GM12892 (cell line): ENCODE measurements around the gene TULP4.

Experiments used
- POLR2A ChIP-seq: IDR thresholded peaks from 2 replicates; pipeline ENCODE4 v1.6.1; 2011; ENCODE audit warnings: low read depth, low read length, control low read depth
- TAF1 ChIP-seq: IDR thresholded peaks from 2 replicates; pipeline ENCODE4 v1.6.1; 2011; ENCODE audit warnings: low read depth, mild to moderate bottlenecking, control low read depth, low read length, borderline replicate concordance

DNA sequence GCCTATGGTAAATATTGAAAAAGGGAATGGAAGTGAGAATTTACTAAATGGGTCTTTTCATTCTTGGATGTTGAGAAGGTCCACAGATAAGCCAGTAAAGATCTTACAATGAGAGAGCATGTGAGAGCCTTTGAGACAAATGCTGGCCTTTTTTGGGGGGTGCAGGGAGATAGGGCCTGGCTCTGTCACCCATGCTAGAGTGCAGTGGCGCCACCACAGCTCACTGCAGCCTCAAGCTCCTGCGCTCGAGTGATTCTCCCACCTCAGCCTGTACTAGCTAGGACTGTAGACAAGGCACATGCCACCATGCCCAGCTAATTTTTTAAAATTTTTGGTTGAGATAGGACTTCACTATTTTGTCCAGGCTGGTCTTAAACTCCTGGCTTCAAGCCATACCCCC lies 184.4 kb downstream of the TULP4 start:
- TF ChIP-seq TAF1 (no peak), POLR2A (no peak)
